Measurements from ENCODE around the gene GNB1L.

DNA sequence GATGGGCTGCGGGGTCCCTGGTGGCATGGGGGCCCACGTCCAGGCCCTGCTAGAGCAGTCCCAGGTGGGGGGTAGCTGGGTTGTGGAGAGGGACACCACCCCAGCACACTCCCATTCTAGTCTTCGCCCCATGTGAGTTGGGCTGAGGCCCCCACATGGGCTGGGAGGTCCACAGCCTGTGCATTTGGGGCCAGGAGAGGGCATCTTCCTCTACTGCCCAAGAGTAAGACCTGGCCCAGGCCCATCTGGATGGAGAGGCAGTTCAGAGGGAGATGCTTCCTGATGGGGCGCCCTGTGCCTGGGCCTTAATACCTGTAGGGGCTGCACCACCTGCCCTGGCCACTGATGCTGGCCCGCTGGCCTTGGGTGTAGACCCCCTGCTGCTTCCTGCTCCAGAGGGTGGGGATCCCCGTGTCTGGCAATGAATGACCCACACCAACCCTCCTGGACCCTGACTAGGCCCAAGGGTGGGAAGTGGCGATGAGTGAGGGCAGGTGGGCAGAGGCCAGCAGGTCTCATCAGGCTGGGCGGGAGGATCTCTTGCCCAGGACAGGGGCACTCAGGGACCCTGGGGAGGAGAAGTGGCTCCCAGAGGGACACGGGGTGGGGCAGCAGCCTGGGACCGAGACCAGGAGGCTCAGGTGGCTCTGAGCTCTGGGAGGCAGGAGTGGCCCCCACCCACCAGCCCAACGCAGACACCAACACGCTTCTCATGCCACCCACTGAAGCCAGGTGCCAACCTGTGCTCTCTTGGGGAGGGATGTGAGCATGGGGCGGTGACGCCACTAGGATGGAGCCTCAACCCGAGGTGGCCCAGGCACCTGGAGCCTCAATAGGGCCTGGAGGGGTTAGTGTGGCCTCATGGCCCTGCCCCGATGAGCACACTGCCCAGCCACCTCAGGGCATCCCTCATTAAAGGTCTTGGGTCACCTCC is 17.4 kb upstream of the GNB1L start:
- TF ChIP-seq, protein P1, sequence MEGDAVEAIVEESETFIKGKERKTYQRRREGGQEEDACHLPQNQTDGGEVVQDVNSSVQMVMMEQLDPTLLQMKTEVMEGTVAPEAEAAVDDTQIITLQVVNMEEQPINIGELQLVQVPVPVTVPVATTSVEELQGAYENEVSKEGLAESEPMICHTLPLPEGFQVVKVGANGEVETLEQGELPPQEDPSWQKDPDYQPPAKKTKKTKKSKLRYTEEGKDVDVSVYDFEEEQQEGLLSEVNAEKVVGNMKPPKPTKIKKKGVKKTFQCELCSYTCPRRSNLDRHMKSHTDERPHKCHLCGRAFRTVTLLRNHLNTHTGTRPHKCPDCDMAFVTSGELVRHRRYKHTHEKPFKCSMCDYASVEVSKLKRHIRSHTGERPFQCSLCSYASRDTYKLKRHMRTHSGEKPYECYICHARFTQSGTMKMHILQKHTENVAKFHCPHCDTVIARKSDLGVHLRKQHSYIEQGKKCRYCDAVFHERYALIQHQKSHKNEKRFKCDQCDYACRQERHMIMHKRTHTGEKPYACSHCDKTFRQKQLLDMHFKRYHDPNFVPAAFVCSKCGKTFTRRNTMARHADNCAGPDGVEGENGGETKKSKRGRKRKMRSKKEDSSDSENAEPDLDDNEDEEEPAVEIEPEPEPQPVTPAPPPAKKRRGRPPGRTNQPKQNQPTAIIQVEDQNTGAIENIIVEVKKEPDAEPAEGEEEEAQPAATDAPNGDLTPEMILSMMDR (IDR thresholded peaks at IDR 0.05; ENCODE audit: insufficient read depth, low read length), result no peak
- TF ChIP-seq POLR2AphosphoS5 (IDR thresholded peaks at IDR 0.05; ENCODE audit: low read depth) (no peak), GABPA (IDR thresholded peaks at IDR 0.05; ENCODE audit: low read depth) (no peak)
